GM19328 (cell line): ENCODE measurements around the gene KLHL6.
A peak's percentile ranks its signal among the peaks of the same experiment; 100 is the strongest.
"Not testable (repeated sequence)": the region's sequence is repeated elsewhere in the genome, so short reads cannot be mapped to it uniquely, and the experiment has no call there.

Experiments used
- ATAC-seq: cut with Tn5 transposase; IDR thresholded peaks from one replicate; pipeline ENCODE4 v1.9.1; 2021; ENCODE audit warnings: mild to moderate bottlenecking, moderate library complexity; ENCODE audit not compliant: unreplicated experiment

The KLHL6 gene

GRCh38 chr3:183555541-183556081, at the start of gene KLHL6:
Gene KLHL6 (minus strand): TSS chr3:183555706. CDS start chr3:183555653, 53 bp downstream.
- ATAC-seq: peak; percentile 91

GRCh38 chr3:183597959-183598358, 42.5 kb upstream of the KLHL6 start:
- ATAC-seq: no peak

DNA sequence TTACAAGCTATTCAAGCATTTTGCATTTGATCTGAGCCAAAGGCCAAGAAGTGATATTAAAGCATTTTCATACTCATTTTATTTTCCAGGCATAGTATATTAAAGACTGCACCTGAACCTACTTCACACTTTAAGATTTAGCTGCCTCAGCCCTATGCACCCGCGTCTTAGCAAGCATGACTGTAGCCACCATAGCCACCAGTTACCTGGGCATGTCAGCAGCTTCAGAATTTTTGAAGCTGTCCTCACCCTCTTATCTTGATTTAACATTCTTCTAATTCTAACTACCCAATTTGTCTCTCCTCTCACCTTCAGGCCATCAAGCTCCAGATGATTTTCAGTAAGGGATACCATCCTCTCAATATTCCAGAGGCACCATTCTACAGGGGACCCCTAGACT, 39.1 kb upstream of the KLHL6 start:
- ATAC-seq: no peak

- ATAC-seq: no peak
These were observed 37.3 kb upstream of the KLHL6 start for GRCh38 chr3:183592821-183593220.

DNA sequence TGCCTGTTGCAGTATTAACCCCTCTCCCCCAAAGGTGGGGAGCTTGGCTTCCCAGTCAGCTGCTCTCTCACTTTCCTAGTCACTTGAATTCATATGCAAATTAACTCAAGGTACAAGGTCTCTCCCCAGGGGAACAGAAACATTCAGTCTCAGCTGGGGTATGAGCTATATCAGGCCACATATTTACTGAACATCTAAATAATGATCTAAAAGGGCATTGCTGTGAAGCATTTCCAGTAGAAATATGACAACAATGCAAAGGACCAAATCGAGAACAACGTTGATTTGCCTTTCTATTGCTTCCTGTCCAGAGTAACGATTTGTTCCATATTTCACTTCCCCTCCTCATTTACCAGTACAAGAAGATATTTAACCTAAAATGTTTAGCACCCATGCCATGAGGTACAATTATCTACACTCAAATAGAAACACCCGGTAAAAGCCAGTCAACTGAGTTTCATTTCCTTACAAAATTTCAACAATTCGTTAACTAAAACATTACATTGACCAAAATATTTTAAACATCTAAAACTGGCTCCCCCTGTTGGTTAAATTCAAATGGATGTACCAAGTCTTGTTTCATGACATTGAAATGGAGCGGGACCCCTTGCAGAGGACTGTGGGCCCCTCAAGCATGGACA, 36.5 kb upstream of the KLHL6 start:
- ATAC-seq: peak; percentile 86

- no peak for ATAC-seq
These were observed 34.9 kb upstream of the KLHL6 start for GRCh38 chr3:183590442-183590841.

GRCh38 chr3:183587336-183587735, 31.8 kb upstream of the KLHL6 start:
- ATAC-seq: no peak

- no peak for ATAC-seq
These were observed 31.0 kb upstream of the KLHL6 start for GRCh38 chr3:183586477-183586876.

- ATAC-seq: no peak
These were observed 29.4 kb upstream of the KLHL6 start for GRCh38 chr3:183584914-183585280.

DNA sequence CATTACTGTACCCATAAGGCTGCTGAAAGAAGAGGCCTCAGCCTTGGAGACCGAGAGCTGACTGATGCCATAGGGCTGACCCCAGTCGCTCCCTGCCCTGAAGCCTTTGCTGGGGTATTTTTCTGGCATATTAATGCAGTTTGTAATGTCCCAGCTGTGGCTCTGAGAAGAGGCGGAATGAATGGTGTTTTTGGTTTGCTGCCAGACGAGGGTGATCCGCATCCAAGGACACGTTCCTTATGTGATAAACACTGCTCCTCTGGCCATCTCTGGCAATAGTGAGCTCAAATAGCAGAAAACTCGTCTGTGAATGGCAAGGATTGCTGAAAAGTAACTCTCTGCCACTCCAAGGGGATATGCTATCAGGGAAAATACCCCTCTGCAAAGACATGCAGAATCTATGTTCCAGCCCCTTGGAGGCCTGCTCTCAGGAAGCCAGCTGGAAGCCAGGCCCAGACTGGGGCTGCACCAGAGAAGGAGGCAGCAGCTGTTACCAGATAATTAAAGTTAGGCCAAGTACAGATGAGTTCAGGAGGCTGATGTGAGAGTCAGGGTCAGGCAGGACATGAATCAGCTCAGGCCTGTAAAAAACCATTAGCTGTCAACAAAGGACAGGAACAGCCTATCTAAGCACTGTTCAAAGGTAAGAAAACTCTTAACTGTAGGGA, 28.9 kb upstream of the KLHL6 start:
- no peak for ATAC-seq

- no peak for ATAC-seq
These were observed 28.1 kb upstream of the KLHL6 start for GRCh38 chr3:183583331-183584245.

GRCh38 chr3:183582161-183582560, 26.7 kb upstream of the KLHL6 start:
- ATAC-seq: no peak

GRCh38 chr3:183581496-183582155, 26.1 kb upstream of the KLHL6 start:
- no peak for ATAC-seq

- no peak for ATAC-seq
These were observed 24.7 kb upstream of the KLHL6 start for GRCh38 chr3:183579967-183580900.

GRCh38 chr3:183578179-183578578, 22.7 kb upstream of the KLHL6 start:
- ATAC-seq: no peak

GRCh38 chr3:183577346-183577745, 21.8 kb upstream of the KLHL6 start:
- ATAC-seq: no peak

GRCh38 chr3:183576487-183577107, 21.1 kb upstream of the KLHL6 start:
- no peak for ATAC-seq

DNA sequence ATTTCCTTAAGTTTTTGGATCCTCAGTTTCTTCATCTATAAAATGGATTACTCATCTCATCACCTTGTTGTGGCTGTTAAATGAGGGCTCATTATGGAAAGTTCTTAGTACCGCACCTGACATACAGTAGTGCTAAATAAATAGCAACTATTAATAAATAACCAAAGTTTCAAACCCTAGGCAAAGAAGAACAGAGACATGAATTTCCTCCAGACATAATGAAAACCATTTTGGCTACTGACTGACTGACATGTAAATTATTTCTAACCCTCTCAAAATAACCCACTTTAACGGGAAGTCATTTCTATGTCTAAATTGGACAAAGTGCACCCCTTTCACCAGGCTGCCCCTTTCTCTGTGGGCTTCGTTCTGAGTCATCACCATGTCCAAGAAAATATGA, 17.4 kb upstream of the KLHL6 start:
- no peak for ATAC-seq

DNA sequence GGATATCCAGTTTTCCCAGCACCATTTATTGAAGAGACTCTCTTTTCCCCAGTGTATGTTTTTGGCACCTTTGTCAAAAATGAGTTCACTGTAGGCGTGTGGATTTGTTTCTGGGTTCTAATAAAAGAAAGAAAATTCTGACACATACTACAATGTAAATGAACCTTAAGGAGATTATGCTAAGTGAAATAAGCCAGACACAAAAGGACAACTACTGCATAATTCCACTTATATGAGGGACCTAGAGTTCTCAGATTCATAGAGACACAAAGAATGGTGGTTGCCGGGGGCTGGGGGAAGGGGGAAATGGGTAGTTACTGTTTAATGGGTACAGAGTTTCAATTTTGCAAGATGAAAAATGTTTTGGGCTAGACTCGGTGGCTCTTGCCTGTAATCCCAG, 14.7 kb upstream of the KLHL6 start:
- ATAC-seq: not testable (repeated sequence)
